Skin of body (tissue), 2 donors: Measurements from ENCODE around the gene GLRX. TPM values are rescaled to one million over a fixed set of nuclear protein-coding genes. Genes with fewer than 3 reads are reported as not detected.

Experiments
- DNase-seq: peaks from one replicate; lab custom pipeline; 2025; lab: John Stamatoyannopoulos, UW
- total RNA-seq: library from RNA; depleted of rRNA; stranded (reverse); fragments of >200 nt; gene quantifications from one replicate; pipeline ENCODE4 v1.2.3, GENCODE V29; 2014

The GLRX gene
- total RNA-seq, 1 donor from 2014 or later = 15.5 TPM

GRCh38 chr5:95782181-95782580, 40.3 kb downstream of the GLRX start:
- no peak for DNase-seq

DNA sequence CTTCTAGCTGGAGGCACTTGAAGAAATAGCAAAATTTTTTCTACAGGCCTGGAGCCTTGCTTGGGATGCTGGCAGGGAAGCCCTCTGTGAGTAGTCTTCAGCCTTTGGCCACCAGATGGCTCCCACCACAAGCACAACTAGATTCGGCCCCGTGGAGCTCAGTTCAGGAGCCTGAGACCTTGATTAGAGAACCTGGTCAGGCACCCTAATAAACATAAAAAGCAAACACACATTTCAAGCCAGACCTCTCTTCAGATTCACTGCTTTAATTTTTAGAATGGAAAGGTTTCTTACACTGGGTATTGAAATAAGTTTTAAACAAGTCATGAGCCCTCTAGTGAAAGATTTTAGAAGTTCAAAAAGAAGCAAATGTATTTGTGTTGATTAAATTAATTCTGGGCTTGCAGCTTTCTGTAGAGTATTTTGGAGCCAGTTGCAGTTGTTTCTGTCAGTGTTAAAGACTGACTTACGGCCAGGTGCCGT, 41.4 kb downstream of the GLRX start:
- DNase-seq = peak; percentile 64

DNA sequence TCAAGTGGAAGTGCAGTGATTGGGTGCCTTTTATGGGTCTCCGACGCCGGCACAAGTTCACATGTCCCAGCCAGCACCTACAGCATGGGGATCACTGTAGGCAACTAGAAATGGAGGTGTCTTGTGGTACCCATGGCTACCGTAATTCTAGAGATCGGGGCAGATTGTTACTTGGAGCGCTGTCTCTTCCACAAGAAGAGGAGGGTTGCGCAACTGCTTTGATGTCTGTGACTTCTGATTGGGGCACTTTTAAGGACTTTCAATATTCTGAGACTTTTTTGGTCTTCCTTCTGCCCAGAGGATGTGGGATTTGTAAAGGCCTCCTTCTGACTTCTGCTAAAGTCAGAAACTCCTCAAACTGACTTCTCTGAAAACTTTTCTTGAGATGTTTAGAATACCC, 41.9 kb downstream of the GLRX start:
- no peak for DNase-seq

DNA sequence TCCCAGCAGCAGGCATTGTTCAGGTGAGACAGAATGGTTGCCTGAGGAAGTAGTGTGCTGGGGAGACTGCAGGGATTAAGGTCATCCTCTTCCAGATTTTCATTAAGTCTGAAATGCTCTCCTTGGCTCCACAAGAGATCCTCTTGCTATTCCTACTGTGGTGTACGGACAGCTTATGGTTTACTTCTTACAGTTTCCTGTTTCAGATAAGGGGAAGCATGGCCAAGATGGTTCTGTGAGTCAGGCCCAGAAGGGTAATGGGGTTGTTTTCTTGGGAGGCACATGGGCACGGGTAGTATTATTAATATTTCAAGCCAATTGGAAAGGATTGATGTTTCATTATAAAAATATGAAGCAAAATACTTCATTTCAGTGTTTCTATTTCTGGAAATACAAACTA, 42.9 kb downstream of the GLRX start:
- DNase-seq = no peak

- DNase-seq = no peak
Measured at GRCh38 chr5:95778713-95779436, 43.7 kb downstream of the GLRX start.

GRCh38 chr5:95777441-95777840, 45.1 kb downstream of the GLRX start:
- no peak for DNase-seq

GRCh38 chr5:95773335-95774059, 49.0 kb downstream of the GLRX start:
- no peak for DNase-seq

GRCh38 chr5:95771892-95772291, 50.6 kb downstream of the GLRX start:
- no peak for DNase-seq

DNA sequence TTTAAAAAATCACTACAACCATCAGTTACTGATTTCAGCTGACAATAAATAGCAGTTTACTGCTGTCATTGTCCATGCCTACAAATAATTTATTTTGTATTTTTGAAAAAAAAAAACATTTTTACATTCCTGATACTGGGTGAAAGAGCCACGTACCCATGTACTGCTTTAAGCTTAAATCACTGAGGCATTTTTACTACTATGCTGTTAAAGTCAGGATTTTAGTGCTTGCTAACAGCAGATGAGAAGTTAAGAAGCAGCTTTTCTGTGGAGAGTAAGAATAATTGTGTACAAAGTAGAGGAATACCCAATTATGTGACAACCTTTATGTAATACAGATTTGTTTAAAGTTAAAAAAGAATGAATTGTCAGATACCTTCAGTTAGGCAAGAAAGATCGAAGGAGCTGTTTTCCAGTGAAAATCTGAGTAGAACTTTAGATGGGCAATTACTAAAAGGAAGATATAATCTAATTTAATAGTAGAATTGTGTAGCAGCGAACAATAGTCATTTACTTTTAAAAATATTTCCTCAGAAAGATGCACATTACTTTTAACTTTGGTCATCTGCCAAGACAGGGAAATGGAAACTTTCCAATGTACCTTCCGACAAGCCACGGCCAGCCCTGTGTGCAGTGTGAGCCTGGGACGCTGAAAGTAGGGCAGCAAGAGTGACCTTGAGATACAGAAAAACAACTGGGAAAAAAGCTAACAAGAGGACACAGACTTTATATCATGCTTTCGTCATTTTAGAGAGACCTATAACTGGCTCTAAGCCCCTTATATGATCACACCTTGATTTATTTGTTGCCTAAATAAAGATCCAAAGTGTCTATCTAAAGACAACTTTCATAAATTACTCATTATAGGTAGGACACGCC, 51.5 kb downstream of the GLRX start:
- DNase-seq = no peak

DNA sequence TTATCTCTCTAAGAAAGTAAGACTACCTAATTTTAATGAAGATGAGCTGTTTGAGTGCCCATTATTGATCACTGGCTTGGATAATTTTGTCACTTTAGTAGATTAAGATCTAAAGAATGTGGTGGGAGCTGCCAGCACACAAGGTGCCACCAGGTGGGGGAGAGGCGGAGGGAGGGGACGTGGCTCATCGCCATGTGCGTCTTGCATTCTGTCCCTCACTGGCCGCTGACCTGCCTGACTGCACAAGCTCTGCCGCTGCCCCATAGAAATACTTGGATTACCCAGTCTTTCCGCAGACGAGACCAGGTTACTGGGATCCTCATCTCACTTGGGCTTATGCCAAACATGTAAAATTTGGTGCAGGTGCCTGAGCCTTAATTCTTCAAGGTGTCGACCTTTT, 53.8 kb downstream of the GLRX start:
- no peak for DNase-seq

GRCh38 chr5:95763941-95764340, 58.6 kb downstream of the GLRX start:
- no peak for DNase-seq

Other genes starting within 250 kb of the GLRX start
- not detected for gene GPR150, start 202.6 kb downstream of the GLRX start, total RNA-seq
- 6.7 TPM for gene RFESD, start 175.9 kb downstream of the GLRX start, total RNA-seq
- 2.3 TPM for gene SPATA9, start 139.7 kb downstream of the GLRX start, total RNA-seq
- gene RHOBTB3, start 91.4 kb downstream of the GLRX start, total RNA-seq = 134 TPM
- 61.1 TPM for gene ELL2, start 139.1 kb upstream of the GLRX start, total RNA-seq